LoVo (cell line): ENCODE data around the gene SND1.
A peak's percentile ranks its signal among the peaks of the same experiment; 100 is the strongest.

Experiments used
- DNase-seq: peaks from one replicate; pipeline ENCODE4 v3.0.0-alpha.2; 2016; ENCODE audit warnings: low spot score

The SND1 gene

GRCh38 chr7:128115821-128116723, 464.1 kb downstream of the SND1 start:
- no peak for DNase-seq

- DNase-seq: no peak
Measured at GRCh38 chr7:128116740-128117139, 464.7 kb downstream of the SND1 start.

GRCh38 chr7:128117691-128118090, 465.7 kb downstream of the SND1 start:
- no peak for DNase-seq

- DNase-seq: no peak
Measured at GRCh38 chr7:128119036-128119435, 467.0 kb downstream of the SND1 start.

- no peak for DNase-seq
Measured at GRCh38 chr7:128120116-128120515, 468.1 kb downstream of the SND1 start.

GRCh38 chr7:128120976-128121490, 469.0 kb downstream of the SND1 start:
- no peak for DNase-seq

- DNase-seq: no peak
Measured at GRCh38 chr7:128121711-128122530, 469.9 kb downstream of the SND1 start.

- DNase-seq: no peak
Measured at GRCh38 chr7:128122576-128123290, 470.7 kb downstream of the SND1 start.

GRCh38 chr7:128123291-128124037, 471.5 kb downstream of the SND1 start:
- no peak for DNase-seq

GRCh38 chr7:128124786-128125185, 472.8 kb downstream of the SND1 start:
- DNase-seq: no peak

GRCh38 chr7:128125816-128126215, 473.8 kb downstream of the SND1 start:
- no peak for DNase-seq

GRCh38 chr7:128128401-128128800, 476.4 kb downstream of the SND1 start:
- DNase-seq: no peak

GRCh38 chr7:128129224-128129864, 477.4 kb downstream of the SND1 start:
- no peak for DNase-seq

- DNase-seq: no peak
Measured at GRCh38 chr7:128131115-128131514, 479.1 kb downstream of the SND1 start.

- no peak for DNase-seq
Measured at GRCh38 chr7:128131731-128132130, 479.7 kb downstream of the SND1 start.

- no peak for DNase-seq
Measured at GRCh38 chr7:128132426-128133069, 480.6 kb downstream of the SND1 start.

GRCh38 chr7:128135159-128135514, 483.1 kb downstream of the SND1 start:
- no peak for DNase-seq

GRCh38 chr7:128135515-128136214, 483.7 kb downstream of the SND1 start:
- DNase-seq: peak; percentile 70

- no peak for DNase-seq
Measured at GRCh38 chr7:128136215-128136597, 484.2 kb downstream of the SND1 start.

GRCh38 chr7:128137181-128137580, 485.2 kb downstream of the SND1 start:
- DNase-seq: no peak
